SU-DHL-6 (cell line): ENCODE results near the gene RNF111.

Experiments
- H2AFZ ChIP-seq: fragments of 200-600 bp; sonication (generic); 2 replicates; pipeline ENCODE4 v1.6.1; 2014; ENCODE audit warnings: low read depth, mild to moderate bottlenecking, moderate library complexity, mixed read lengths, antibody characterized with exemption, low read length; ENCODE audit not compliant: severe bottlenecking
- H3F3A ChIP-seq: fragments of 200-600 bp; shearing (Covaris generic); 2 replicates; pipeline ENCODE4 v1.6.0; 2016; ENCODE audit warnings: antibody characterized with exemption, mild to moderate bottlenecking; ENCODE audit not compliant: insufficient read depth
- H3K27ac ChIP-seq: fragments of 200-600 bp; sonication (generic); 2 replicates; pipeline ENCODE4 v1.5.1; 2016; ENCODE audit warnings: low read depth, mild to moderate bottlenecking, low read length, moderate library complexity, mixed read lengths
- H3K27me3 ChIP-seq: fragments of 200-600 bp; sonication (generic), shearing (Covaris generic); 2 replicates; pipeline ENCODE4 v1.6.0; 2014; ENCODE audit warnings: mild to moderate bottlenecking, low read length
- H3K36me3 ChIP-seq: fragments of 200-600 bp; sonication (generic); 2 replicates; pipeline ENCODE4 v1.6.1; 2014; ENCODE audit warnings: mild to moderate bottlenecking, low read length, mixed read lengths
- H3K4me2 ChIP-seq: fragments of 300-600, 200-600 bp; shearing (Covaris generic), sonication (generic); 2 replicates; pipeline ENCODE4 v1.6.0; 2014; ENCODE audit warnings: low read length, low read depth, mild to moderate bottlenecking; ENCODE audit not compliant: poor library complexity, severe bottlenecking
- H3K4me3 ChIP-seq: fragments of 200-600 bp; sonication (generic); 2 replicates; pipeline ENCODE4 v1.5.1; 2014; ENCODE audit warnings: antibody characterized with exemption, low read length, mild to moderate bottlenecking, mixed read lengths; ENCODE audit not compliant: insufficient read depth, poor library complexity, severe bottlenecking
- H3K79me2 ChIP-seq: fragments of 200-600 bp; sonication (generic); 2 replicates; pipeline ENCODE4 v1.6.1; 2014; ENCODE audit warnings: mild to moderate bottlenecking, low read length, moderate library complexity; ENCODE audit not compliant: insufficient read depth
- H3K9ac ChIP-seq: fragments of 200-600 bp; sonication (generic); 2 replicates; pipeline ENCODE4 v1.7.0; 2014; ENCODE audit warnings: mild to moderate bottlenecking, low read length
- H3K9me2 ChIP-seq: fragments of 200-600 bp; sonication (generic); replicated peaks from 2 replicates; pipeline ENCODE4 v1.6.1; 2014; ENCODE audit warnings: low read length; ENCODE audit not compliant: insufficient read depth
- H3K9me3 ChIP-seq: fragments of 200-600 bp; sonication (generic); 2 replicates; pipeline ENCODE4 v1.6.1; 2014; ENCODE audit warnings: low read length, mixed read lengths; ENCODE audit not compliant: insufficient read depth
- H4K20me1 ChIP-seq: fragments of 200-600 bp; sonication (generic); 2 replicates; pipeline ENCODE4 v1.6.1; 2014; ENCODE audit warnings: low read depth, mild to moderate bottlenecking, antibody characterized with exemption, low read length, moderate library complexity, mixed read lengths
- EZH2phosphoT487 ChIP-seq: fragments of 200-600 bp; sonication (generic), shearing (Covaris generic); conservative IDR thresholded peaks from 2 replicates; pipeline ENCODE4 v1.6.1; 2018; ENCODE audit warnings: mild to moderate bottlenecking, antibody characterized with exemption, low read length, moderate library complexity, mixed read lengths
- TF ChIP-seq, protein P1 (sequence below): fragments of 200-600 bp; sonication (generic); IDR thresholded peaks from one replicate; pipeline ENCODE4 v1.5.1; 2017; ENCODE audit warnings: antibody characterized with exemption, mild to moderate bottlenecking, low read length, moderate library complexity; ENCODE audit not compliant: insufficient read depth, poor library complexity, severe bottlenecking

RNF111 gene

DNA sequence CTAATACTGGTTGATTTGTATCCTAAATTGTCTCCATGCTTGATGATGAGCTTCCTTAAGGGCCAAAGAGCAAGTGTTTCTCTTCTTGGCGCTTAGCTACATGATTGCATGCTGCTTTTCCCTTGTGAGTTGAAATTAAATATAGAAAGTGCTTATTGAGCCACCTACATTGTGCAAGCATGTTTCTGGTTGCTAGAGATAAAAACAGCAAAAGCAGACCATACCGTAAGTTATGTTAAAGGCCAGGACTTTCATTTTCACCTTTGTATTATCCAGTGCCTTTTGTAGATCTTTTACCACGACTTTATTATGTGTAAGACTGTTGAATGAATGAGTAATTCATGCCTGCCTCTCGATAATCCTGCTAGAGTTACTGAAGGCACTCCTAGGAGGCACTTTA is 75.6 kb downstream of the RNF111 start:
- Histone ChIP-seq H3K9me2 (no peaks in the 10 kb centered on the region), H3K27me3 (no peaks in the 10 kb centered on the region), H4K20me1 (no peaks in the 10 kb centered on the region), H3K4me3 (no peak overlapping the region), H3F3A (no peaks in the 10 kb centered on the region), H3K79me2 (no peaks in the 10 kb centered on the region), H3K27ac (no peak overlapping the region), H3K4me2 (no peak overlapping the region), H2AFZ (no peak overlapping the region), H3K36me3 (peaks cover 44% of the 10 kb centered on the region), H3K9ac (no peak overlapping the region), H3K9me3 (no peaks in the 10 kb centered on the region)
- no peak for TF ChIP-seq EZH2phosphoT487
- TF ChIP-seq, protein P1, sequence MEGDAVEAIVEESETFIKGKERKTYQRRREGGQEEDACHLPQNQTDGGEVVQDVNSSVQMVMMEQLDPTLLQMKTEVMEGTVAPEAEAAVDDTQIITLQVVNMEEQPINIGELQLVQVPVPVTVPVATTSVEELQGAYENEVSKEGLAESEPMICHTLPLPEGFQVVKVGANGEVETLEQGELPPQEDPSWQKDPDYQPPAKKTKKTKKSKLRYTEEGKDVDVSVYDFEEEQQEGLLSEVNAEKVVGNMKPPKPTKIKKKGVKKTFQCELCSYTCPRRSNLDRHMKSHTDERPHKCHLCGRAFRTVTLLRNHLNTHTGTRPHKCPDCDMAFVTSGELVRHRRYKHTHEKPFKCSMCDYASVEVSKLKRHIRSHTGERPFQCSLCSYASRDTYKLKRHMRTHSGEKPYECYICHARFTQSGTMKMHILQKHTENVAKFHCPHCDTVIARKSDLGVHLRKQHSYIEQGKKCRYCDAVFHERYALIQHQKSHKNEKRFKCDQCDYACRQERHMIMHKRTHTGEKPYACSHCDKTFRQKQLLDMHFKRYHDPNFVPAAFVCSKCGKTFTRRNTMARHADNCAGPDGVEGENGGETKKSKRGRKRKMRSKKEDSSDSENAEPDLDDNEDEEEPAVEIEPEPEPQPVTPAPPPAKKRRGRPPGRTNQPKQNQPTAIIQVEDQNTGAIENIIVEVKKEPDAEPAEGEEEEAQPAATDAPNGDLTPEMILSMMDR, result no peak

DNA sequence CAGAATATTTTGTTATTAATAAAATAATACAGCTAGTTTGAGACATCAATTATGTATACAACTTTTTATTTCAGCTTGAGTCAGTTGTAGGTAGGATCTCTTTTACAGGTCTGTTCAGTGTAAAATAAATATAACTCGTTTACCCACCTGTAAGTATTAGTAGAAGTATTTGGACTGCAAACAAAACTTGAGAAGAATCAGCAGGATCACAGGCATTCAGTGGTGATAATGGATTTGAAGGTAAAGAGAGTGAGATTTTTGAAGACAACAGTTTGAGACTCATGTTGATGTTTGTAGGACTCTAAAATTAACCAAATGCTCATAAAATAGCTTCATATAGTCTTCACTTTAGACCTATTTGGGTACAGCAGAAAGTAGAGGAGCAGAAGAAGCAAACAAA is 82.0 kb downstream of the RNF111 start:
- Histone ChIP-seq H3K36me3 (peaks cover 34% of the 10 kb centered on the region; the same call in 1 of the 2 replicates), H3K9me2 (no peaks in the 10 kb centered on the region), H3K4me2 (no peak overlapping the region), H3K27ac (no peak overlapping the region), H3K27me3 (no peaks in the 10 kb centered on the region), H3K79me2 (no peaks in the 10 kb centered on the region), H3K9me3 (no peaks in the 10 kb centered on the region), H3K9ac (no peak overlapping the region), H3F3A (no peaks in the 10 kb centered on the region), H4K20me1 (no peaks in the 10 kb centered on the region), H2AFZ (no peak overlapping the region), H3K4me3 (no peak overlapping the region)
- TF ChIP-seq EZH2phosphoT487, result no peak
- TF ChIP-seq, protein P1, result no peak

DNA sequence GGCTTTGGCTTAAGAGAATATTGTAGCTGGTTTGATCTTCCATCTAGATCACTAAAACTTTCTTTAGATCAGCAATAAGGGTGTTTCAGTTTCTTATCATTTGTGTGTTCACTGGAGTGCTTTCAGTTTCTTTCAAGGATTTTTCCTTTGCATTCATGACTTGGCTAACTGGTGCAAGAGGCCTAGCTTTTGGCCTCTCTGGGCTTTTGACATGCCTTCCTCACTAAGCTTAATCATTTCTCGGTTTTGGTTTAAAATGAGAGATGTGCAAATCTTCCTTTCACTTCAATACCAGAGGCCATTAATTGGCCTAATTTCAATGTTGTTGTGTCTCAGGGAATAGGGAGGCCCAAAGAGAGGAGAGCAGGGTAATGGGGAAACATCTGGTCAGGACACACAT is 87.1 kb downstream of the RNF111 start:
- Histone ChIP-seq H3K27me3 (no peaks in the 10 kb centered on the region), H3K9me2 (no peaks in the 10 kb centered on the region), H3K4me3 (no peak overlapping the region), H3K9ac (no peak overlapping the region), H2AFZ (no peak overlapping the region), H3K36me3 (peaks cover 28% of the 10 kb centered on the region; the same call in 1 of the 2 replicates), H3K79me2 (no peaks in the 10 kb centered on the region), H3F3A (no peaks in the 10 kb centered on the region), H4K20me1 (no peaks in the 10 kb centered on the region), H3K4me2 (no peak overlapping the region), H3K27ac (no peak overlapping the region), H3K9me3 (no peaks in the 10 kb centered on the region)
- TF ChIP-seq, protein P1, result no peak
- TF ChIP-seq EZH2phosphoT487, result no peak

DNA sequence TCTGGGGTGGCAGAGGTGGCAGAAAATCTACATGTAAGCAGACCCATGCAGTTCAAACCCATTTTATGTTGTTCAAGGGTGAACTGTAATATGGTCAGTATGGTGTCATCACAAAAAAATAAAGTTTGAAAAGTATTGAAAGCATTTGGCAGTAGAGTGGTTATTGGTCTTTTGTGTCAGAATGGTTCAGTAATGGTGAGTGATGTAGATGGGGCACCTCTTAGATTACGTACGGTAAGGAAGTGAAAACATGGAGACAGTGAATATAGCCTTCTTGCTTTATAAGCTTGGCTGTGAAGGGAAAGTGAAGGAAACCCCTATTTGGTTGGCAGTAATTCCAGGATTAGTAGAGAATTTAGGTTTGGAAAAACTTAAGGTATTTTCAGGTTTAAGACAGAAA is 100.3 kb downstream of the RNF111 start:
- Histone ChIP-seq H3K27me3 (no peaks in the 10 kb centered on the region), H3K9me3 (no peaks in the 10 kb centered on the region), H3K4me3 (no peak overlapping the region), H3K36me3 (peaks cover 33% of the 10 kb centered on the region; the same call in 1 of the 2 replicates), H3K9ac (no peak overlapping the region), H3F3A (no peaks in the 10 kb centered on the region), H3K27ac (no peak overlapping the region), H4K20me1 (no peaks in the 10 kb centered on the region), H2AFZ (no peak overlapping the region), H3K4me2 (no peak overlapping the region), H3K9me2 (no peaks in the 10 kb centered on the region), H3K79me2 (no peaks in the 10 kb centered on the region)
- no peak for TF ChIP-seq EZH2phosphoT487
- TF ChIP-seq, protein P1, result no peak
